Fibroblast of lung (primary cell): Measurements from ENCODE around the gene COL9A2.

ENCODE experiments used
- CTCF ChIP-seq, 2 donors: IDR thresholded peaks in 1 of 2; conservative IDR thresholded peaks in 1 of 2; 1 replicate in 1 of 2; 2 replicates in 1 of 2; pipeline ENCODE4 v1.5.1; 2011 to 2012; ENCODE audit warnings: low read length in 2 of 2, control low read depth in 1 of 2, inconsistent platforms in 1 of 2, low read depth in 1 of 2, mild to moderate bottlenecking in 1 of 2
- EZH2 ChIP-seq: IDR thresholded peaks from 2 replicates; pipeline ENCODE4 v1.5.1; 2012; ENCODE audit warnings: low read length, control low read depth, mild to moderate bottlenecking; ENCODE audit errors: missing control alignments

- no peak for TF ChIP-seq CTCF (conservative IDR thresholded peaks at IDR 0.05 in 1 of 2, IDR thresholded peaks at IDR 0.05 in 1 of 2; ENCODE audit: low read depth in 1 of 2, low read length in 2 of 2)
- no peak for TF ChIP-seq EZH2
Observed at GRCh38 chr1:40300651-40301050, 16.4 kb downstream of the COL9A2 start.
